HK-2 (cell line): ENCODE results near the gene DTX4.

Experiments
- DNase-seq: peaks from one replicate; pipeline ENCODE4 v3.0.0-alpha.2; 2018; ENCODE audit not compliant: unreplicated experiment

Gene DTX4

GRCh38 chr11:59173080-59173963 lies 1.4 kb downstream of the DTX4 start:
- DNase-seq, result peak; percentile 23

- DNase-seq, result no peak
Observed at GRCh38 chr11:59173964-59174663, 2.2 kb downstream of the DTX4 start.

GRCh38 chr11:59174664-59175033 lies 2.7 kb downstream of the DTX4 start:
- no peak for DNase-seq

- no peak for DNase-seq
Observed at GRCh38 chr11:59175091-59175501, 3.2 kb downstream of the DTX4 start.

- no peak for DNase-seq
Observed at GRCh38 chr11:59176330-59176729, 4.4 kb downstream of the DTX4 start.

- DNase-seq, result no peak
Observed at GRCh38 chr11:59178402-59178801, 6.5 kb downstream of the DTX4 start.

GRCh38 chr11:59179121-59179520 lies 7.2 kb downstream of the DTX4 start:
- DNase-seq, result no peak

GRCh38 chr11:59180168-59180776 lies 8.3 kb downstream of the DTX4 start:
- no peak for DNase-seq

- DNase-seq, result no peak
Observed at GRCh38 chr11:59180907-59181306, 9.0 kb downstream of the DTX4 start.

GRCh38 chr11:59181746-59182456 lies 10.0 kb downstream of the DTX4 start:
- DNase-seq, result no peak

- no peak for DNase-seq
Observed at GRCh38 chr11:59182457-59183151, 10.7 kb downstream of the DTX4 start.

GRCh38 chr11:59183771-59184170 lies 11.8 kb downstream of the DTX4 start:
- DNase-seq, result no peak

GRCh38 chr11:59184691-59185339 lies 12.9 kb downstream of the DTX4 start:
- no peak for DNase-seq

GRCh38 chr11:59185386-59185945 lies 13.5 kb downstream of the DTX4 start:
- DNase-seq, result no peak

GRCh38 chr11:59186130-59186594 lies 14.2 kb downstream of the DTX4 start:
- DNase-seq, result no peak

- DNase-seq, result no peak
Observed at GRCh38 chr11:59187035-59187434, 15.1 kb downstream of the DTX4 start.

GRCh38 chr11:59187587-59187986 lies 15.7 kb downstream of the DTX4 start:
- no peak for DNase-seq

GRCh38 chr11:59188954-59189353 lies 17.0 kb downstream of the DTX4 start:
- DNase-seq, result no peak

GRCh38 chr11:59189986-59190385 lies 18.1 kb downstream of the DTX4 start:
- no peak for DNase-seq

- no peak for DNase-seq
Observed at GRCh38 chr11:59191095-59191494, 19.2 kb downstream of the DTX4 start.

- DNase-seq, result no peak
Observed at GRCh38 chr11:59191890-59192289, 20.0 kb downstream of the DTX4 start.
